HepG2 (cell line): ENCODE data around the gene KCTD1. TPM values are rescaled to one million over a fixed set of nuclear protein-coding genes. Genes with fewer than 3 reads are reported as not detected.
A peak's percentile ranks its signal among the peaks of the same experiment; 100 is the strongest.

ENCODE experiments used
- ETV6 ChIP-seq: sonication (generic); formaldehyde crosslinking; conservative IDR thresholded peaks from 2 replicates; pipeline ENCODE4 v1.4.0; 2020; ENCODE audit warnings: missing genetic modification reagents
- FOXK1 ChIP-seq: sonication (generic); formaldehyde crosslinking; IDR thresholded peaks from 2 replicates; pipeline ENCODE4 v1.4.0; 2020; ENCODE audit warnings: low read depth, missing genetic modification reagents, borderline replicate concordance
- HHEX ChIP-seq: IDR thresholded peaks from 2 replicates; pipeline ENCODE4 v1.6.1; 2016; ENCODE audit warnings: control low read depth
- NFKB2 ChIP-seq: sonication (generic); formaldehyde crosslinking; IDR thresholded peaks from 2 replicates; pipeline ENCODE4 v1.4.0; 2020; ENCODE audit warnings: missing genetic modification reagents, borderline replicate concordance
- RFXANK ChIP-seq: IDR thresholded peaks from 2 replicates; pipeline ENCODE4 v1.6.1; 2016
- SIN3B ChIP-seq: fragments of 150-350 bp; IDR thresholded peaks from 2 replicates; pipeline ENCODE4 v1.6.1; 2014; ENCODE audit warnings: low read length
- TBX2 ChIP-seq: sonication (generic); formaldehyde crosslinking; IDR thresholded peaks from 2 replicates; pipeline ENCODE4 v1.5.0; 2020; ENCODE audit warnings: missing genetic modification reagents, mild to moderate bottlenecking, borderline replicate concordance
- TSC22D2 ChIP-seq: sonication (generic); formaldehyde crosslinking; IDR thresholded peaks from 2 replicates; pipeline ENCODE4 v1.5.1; 2020; ENCODE audit warnings: missing genetic modification reagents, mild to moderate bottlenecking, borderline replicate concordance
- ZNF501 ChIP-seq: sonication (generic); formaldehyde crosslinking; IDR thresholded peaks from 2 replicates; pipeline ENCODE4 v1.5.1; 2020; ENCODE audit warnings: mild to moderate bottlenecking, moderate library complexity, missing genetic modification reagents
- ZNF563 ChIP-seq: sonication (generic); formaldehyde crosslinking; IDR thresholded peaks from 2 replicates; pipeline ENCODE4 v1.8.0; 2022; ENCODE audit warnings: mild to moderate bottlenecking, moderate library complexity, missing genetic modification reagents
- ZNF616 ChIP-seq: sonication (generic); formaldehyde crosslinking; IDR thresholded peaks from 2 replicates; pipeline ENCODE4 v1.5.0; 2020; ENCODE audit warnings: low read depth, mild to moderate bottlenecking, missing genetic modification reagents
- ZNF780A ChIP-seq: sonication (generic); formaldehyde crosslinking; IDR thresholded peaks from 2 replicates; pipeline ENCODE4 v1.8.0; 2022; ENCODE audit warnings: mild to moderate bottlenecking, missing genetic modification reagents, moderate library complexity
- polyA plus RNA-seq, 8 experiments: library from polyadenylated mRNA; depleted of rRNA in 3 of 8; stranded (reverse) in 7 of 8; unstranded in 1 of 8; fragments of >200 nt; fragmentation: Illumina TruSeq in 4 of 8; extraction: Trizol in 4 of 8; gene quantifications; 2 replicates each; pipeline versions ENCODE4 v1.2.1 to v1.2.3, GENCODE V29; 2011 to 2016; ENCODE audit warnings: low read depth in 4 of 8, missing spikeins in 1 of 8, mixed read lengths in 1 of 8; ENCODE audit not compliant: insufficient read depth in 1 of 8
- total RNA-seq, 5 experiments: library from RNA; depleted of rRNA; stranded (reverse); fragments of >200 nt; fragmentation: Illumina TruSeq; extraction: Trizol; gene quantifications; 2 replicates each; pipeline ENCODE4 v1.2.3, GENCODE V29; 2016; ENCODE audit warnings: low read depth in 1 of 5
- TF ChIP-seq, protein P1 (sequence below): sonication (generic); formaldehyde crosslinking; IDR thresholded peaks from 2 replicates; pipeline ENCODE4 v1.4.0; 2020; ENCODE audit warnings: missing genetic modification reagents
- TF ChIP-seq, protein P2 (sequence below), 2 experiments: sonication (generic) in 1 of 2; formaldehyde crosslinking in 1 of 2; IDR thresholded peaks; 2 replicates each; pipeline versions ENCODE4 v1.6.1 to v1.9.0; 2014 to 2022; ENCODE audit warnings: antibody characterized with exemption in 1 of 2, borderline replicate concordance in 1 of 2, inconsistent platforms in 1 of 2, low read depth in 1 of 2, missing genetic modification reagents in 1 of 2
- TF ChIP-seq, protein P3 (sequence below): sonication (generic); formaldehyde crosslinking; IDR thresholded peaks from 2 replicates; pipeline ENCODE4 v1.9.0; 2022; ENCODE audit warnings: missing genetic modification reagents, mild to moderate bottlenecking, borderline replicate concordance
- TF ChIP-seq, protein P4 (sequence below): sonication (generic); formaldehyde crosslinking; conservative IDR thresholded peaks from 2 replicates; pipeline ENCODE4 v1.4.0; 2020; ENCODE audit warnings: missing genetic modification reagents

Gene KCTD1
- total and polyA plus RNA-seq, 2 of the 13 experiments (the other 11 are each of a cell fraction or from before 2014, with no cell fraction given) = 2.7 to 6.8 TPM

DNA sequence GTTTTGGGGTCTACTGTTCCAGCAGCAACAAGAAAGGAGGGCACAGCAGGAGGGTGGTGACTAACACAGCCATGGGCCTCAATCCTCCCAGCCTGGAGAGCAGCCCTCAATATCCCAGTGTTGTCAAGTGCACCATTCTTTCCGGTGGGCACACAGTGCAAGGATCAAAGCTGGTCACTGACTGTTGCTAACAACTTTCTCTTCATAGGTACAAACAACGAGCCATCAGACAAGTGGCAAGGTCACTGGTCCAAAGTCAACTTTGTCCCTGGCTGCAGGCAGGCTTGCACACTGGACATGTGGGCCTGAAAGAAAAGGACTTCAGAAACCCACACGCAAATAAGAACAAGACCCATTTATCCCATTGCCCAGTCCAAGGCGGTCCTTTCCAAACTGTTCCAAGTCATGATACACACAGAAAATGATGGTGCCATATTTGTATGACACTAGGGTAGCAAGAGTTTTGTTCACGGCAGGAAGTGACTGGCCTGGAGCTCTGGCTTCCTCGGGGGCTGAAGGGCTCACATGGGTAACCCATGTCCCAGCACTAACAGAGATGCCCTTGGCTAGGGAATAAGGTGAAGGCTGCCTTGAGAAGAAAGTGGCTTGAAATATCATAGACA, 57.0 kb downstream of the KCTD1 start (continued):
- TF ChIP-seq FOXK1 (peak; percentile 86; the same call in 1 of the 2 replicates), ZNF563 (0 out of 2 replicates have a peak, but pooled peaks have one; percentile 52), ZNF780A (CRISPR knock-in tag) (no peak), ZNF616 (CRISPR knock-in tag) (no peak), TSC22D2 (CRISPR knock-in tag) (peak; percentile 44; the same call in 1 of the 2 replicates), TBX2 (CRISPR knock-in tag) (peak; percentile 70; the same call in 1 of the 2 replicates), HHEX (CRISPR knock-in tag) (peak; percentile 58), RFXANK (CRISPR knock-in tag) (0 out of 2 replicates have a peak, but pooled peaks have one; percentile 68), ZNF501 (CRISPR knock-in tag) (peak; percentile 49; the same call in 1 of the 2 replicates), NFKB2 (CRISPR knock-in tag) (no peak), ETV6 (CRISPR knock-in tag) (no peak), SIN3B (no peak)
- TF ChIP-seq, protein P1, sequence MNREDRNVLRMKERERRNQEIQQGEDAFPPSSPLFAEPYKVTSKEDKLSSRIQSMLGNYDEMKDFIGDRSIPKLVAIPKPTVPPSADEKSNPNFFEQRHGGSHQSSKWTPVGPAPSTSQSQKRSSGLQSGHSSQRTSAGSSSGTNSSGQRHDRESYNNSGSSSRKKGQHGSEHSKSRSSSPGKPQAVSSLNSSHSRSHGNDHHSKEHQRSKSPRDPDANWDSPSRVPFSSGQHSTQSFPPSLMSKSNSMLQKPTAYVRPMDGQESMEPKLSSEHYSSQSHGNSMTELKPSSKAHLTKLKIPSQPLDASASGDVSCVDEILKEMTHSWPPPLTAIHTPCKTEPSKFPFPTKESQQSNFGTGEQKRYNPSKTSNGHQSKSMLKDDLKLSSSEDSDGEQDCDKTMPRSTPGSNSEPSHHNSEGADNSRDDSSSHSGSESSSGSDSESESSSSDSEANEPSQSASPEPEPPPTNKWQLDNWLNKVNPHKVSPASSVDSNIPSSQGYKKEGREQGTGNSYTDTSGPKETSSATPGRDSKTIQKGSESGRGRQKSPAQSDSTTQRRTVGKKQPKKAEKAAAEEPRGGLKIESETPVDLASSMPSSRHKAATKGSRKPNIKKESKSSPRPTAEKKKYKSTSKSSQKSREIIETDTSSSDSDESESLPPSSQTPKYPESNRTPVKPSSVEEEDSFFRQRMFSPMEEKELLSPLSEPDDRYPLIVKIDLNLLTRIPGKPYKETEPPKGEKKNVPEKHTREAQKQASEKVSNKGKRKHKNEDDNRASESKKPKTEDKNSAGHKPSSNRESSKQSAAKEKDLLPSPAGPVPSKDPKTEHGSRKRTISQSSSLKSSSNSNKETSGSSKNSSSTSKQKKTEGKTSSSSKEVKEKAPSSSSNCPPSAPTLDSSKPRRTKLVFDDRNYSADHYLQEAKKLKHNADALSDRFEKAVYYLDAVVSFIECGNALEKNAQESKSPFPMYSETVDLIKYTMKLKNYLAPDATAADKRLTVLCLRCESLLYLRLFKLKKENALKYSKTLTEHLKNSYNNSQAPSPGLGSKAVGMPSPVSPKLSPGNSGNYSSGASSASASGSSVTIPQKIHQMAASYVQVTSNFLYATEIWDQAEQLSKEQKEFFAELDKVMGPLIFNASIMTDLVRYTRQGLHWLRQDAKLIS (CRISPR knock-in tag) = no peak
- TF ChIP-seq, protein P2, sequence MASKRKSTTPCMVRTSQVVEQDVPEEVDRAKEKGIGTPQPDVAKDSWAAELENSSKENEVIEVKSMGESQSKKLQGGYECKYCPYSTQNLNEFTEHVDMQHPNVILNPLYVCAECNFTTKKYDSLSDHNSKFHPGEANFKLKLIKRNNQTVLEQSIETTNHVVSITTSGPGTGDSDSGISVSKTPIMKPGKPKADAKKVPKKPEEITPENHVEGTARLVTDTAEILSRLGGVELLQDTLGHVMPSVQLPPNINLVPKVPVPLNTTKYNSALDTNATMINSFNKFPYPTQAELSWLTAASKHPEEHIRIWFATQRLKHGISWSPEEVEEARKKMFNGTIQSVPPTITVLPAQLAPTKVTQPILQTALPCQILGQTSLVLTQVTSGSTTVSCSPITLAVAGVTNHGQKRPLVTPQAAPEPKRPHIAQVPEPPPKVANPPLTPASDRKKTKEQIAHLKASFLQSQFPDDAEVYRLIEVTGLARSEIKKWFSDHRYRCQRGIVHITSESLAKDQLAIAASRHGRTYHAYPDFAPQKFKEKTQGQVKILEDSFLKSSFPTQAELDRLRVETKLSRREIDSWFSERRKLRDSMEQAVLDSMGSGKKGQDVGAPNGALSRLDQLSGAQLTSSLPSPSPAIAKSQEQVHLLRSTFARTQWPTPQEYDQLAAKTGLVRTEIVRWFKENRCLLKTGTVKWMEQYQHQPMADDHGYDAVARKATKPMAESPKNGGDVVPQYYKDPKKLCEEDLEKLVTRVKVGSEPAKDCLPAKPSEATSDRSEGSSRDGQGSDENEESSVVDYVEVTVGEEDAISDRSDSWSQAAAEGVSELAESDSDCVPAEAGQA (IDR thresholded peaks at IDR 0.05; ENCODE audit: low read depth) = 0 out of 2 replicates have a peak, but pooled peaks have one; percentile 40
- TF ChIP-seq, protein P2 (CRISPR knock-in tag; IDR thresholded peaks at IDR 0.05; ENCODE audit: borderline replicate concordance) = no peak
- TF ChIP-seq, protein P3, sequence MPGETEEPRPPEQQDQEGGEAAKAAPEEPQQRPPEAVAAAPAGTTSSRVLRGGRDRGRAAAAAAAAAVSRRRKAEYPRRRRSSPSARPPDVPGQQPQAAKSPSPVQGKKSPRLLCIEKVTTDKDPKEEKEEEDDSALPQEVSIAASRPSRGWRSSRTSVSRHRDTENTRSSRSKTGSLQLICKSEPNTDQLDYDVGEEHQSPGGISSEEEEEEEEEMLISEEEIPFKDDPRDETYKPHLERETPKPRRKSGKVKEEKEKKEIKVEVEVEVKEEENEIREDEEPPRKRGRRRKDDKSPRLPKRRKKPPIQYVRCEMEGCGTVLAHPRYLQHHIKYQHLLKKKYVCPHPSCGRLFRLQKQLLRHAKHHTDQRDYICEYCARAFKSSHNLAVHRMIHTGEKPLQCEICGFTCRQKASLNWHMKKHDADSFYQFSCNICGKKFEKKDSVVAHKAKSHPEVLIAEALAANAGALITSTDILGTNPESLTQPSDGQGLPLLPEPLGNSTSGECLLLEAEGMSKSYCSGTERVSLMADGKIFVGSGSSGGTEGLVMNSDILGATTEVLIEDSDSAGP (CRISPR knock-in tag) = no peak
- TF ChIP-seq, protein P4, sequence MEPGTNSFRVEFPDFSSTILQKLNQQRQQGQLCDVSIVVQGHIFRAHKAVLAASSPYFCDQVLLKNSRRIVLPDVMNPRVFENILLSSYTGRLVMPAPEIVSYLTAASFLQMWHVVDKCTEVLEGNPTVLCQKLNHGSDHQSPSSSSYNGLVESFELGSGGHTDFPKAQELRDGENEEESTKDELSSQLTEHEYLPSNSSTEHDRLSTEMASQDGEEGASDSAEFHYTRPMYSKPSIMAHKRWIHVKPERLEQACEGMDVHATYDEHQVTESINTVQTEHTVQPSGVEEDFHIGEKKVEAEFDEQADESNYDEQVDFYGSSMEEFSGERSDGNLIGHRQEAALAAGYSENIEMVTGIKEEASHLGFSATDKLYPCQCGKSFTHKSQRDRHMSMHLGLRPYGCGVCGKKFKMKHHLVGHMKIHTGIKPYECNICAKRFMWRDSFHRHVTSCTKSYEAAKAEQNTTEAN (CRISPR knock-in tag) = peak; percentile 86
